LNCAP (cell line): ENCODE results near the gene IL13.

Experiments used
- TF ChIP-seq, protein P1 (sequence below): fragments of 450-650 bp; IDR thresholded peaks from 2 replicates; pipeline ENCODE4 v1.5.1; 2017; ENCODE audit warnings: mild to moderate bottlenecking

Gene IL13

DNA sequence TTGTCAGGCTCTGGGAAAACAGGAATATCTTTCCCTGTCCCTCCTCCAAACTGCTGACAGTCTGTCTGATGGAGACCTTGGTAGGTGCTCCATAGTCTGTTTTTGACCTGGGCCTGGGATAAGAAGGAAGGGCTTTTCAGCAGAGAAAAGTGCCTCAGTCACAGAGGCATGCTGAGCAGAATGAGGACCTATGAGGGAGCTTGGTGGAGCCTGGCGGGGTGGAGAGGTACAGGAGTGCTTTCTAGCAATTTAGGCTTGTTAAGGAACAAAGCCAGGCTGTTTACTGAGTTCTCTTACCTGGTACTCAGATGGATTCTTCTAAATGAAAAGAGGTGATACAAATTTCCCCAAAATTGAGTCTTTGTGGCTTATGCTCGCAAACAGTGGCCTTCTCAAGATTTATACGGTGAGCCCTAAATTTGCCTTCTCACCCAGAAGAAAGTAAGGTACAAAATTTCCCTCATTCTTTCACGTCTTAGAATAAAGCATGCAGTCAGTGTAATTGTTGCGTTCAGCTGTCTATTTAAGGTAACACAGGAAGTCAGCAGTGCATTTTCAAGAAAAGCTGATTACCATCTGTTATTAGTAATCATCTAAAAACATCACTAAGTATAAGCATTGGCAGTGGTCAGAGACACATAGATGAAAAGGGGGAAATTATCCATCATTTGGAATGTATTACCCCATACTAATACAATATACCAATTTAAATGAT, 28.6 kb upstream of the IL13 start:
- TF ChIP-seq, protein P1, sequence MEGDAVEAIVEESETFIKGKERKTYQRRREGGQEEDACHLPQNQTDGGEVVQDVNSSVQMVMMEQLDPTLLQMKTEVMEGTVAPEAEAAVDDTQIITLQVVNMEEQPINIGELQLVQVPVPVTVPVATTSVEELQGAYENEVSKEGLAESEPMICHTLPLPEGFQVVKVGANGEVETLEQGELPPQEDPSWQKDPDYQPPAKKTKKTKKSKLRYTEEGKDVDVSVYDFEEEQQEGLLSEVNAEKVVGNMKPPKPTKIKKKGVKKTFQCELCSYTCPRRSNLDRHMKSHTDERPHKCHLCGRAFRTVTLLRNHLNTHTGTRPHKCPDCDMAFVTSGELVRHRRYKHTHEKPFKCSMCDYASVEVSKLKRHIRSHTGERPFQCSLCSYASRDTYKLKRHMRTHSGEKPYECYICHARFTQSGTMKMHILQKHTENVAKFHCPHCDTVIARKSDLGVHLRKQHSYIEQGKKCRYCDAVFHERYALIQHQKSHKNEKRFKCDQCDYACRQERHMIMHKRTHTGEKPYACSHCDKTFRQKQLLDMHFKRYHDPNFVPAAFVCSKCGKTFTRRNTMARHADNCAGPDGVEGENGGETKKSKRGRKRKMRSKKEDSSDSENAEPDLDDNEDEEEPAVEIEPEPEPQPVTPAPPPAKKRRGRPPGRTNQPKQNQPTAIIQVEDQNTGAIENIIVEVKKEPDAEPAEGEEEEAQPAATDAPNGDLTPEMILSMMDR: no peak

DNA sequence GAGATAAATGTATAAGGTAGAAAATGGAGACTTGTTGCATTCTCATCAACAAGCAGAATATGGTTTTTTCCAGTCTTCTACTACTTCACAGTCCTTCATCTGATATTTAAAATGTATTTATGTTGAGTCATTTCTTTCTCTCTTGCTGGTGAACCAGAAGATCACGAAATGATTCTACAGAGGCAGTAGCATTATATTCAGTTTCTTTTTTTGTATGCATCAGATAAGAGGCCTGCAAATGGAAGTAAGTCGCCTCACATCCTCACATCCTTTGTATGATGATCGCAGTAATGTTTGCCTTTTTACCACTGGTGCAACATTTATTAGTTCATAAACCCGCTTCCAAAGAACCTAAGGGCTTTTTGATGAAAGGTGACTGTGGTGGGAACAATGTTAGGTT, 22.1 kb upstream of the IL13 start:
- TF ChIP-seq, protein P1: no peak

- TF ChIP-seq, protein P1: no peak
Observed at GRCh38 chr5:132637241-132637640, 20.7 kb upstream of the IL13 start.

DNA sequence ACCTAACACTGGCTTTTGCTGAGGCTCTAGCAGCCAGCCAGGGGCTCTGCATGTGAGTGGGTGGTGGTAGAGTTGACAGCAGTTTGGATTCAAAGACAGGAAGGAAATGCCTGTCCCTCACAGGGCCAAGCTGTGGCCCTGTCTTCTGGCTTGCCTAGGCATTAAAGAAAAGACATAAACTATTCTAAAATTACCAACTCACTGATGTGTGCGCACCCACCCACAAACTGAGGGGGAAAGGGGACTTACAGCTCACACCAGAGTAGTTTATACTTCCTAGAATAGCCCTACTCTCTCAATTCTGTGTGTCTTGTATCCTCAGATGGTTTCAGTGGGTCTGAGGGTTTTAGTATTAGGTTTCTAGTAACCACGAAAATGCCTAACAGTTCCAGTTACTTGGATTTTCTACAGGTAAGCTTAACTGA, 18.3 kb upstream of the IL13 start:
- TF ChIP-seq, protein P1: no peak

DNA sequence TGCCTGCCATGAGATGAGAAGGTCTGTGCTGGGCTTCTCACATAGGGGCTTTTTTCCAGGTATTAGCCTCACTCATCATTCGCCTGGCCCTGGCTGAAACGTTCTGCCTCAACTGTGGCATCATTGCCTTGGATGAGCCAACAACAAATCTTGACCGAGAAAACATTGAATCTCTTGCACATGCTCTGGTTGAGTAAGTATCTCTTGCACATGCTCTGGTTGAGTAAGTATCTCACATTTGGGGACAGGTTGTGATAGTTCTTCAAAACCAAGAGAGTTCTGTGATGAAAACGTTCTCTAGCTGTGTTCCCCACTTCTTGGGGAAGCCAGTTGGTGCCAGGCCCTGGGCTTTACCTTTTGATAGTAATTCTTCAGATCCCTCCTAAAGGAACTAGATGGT, 17.4 kb upstream of the IL13 start:
- TF ChIP-seq, protein P1: no peak

GRCh38 chr5:132641241-132641723, 16.7 kb upstream of the IL13 start:
- TF ChIP-seq, protein P1: no peak

DNA sequence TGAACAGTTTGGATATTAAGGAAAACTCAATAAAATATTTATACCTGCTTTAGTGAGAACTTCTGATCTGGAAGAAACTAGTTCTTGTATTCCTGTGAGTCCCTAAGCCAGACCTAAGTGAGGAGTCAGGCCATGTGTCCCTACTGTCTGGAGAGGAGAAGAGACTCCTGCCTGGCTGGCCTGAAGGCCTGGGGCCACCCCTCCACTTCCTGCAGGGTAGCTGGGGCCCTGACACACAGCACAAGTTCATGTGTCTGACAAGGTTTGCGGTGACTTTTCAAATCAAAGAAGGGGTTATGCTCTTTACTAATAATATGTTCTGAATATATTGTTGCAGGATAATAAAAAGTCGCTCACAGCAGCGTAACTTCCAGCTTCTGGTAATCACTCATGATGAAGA, 16.1 kb upstream of the IL13 start:
- TF ChIP-seq, protein P1: no peak

DNA sequence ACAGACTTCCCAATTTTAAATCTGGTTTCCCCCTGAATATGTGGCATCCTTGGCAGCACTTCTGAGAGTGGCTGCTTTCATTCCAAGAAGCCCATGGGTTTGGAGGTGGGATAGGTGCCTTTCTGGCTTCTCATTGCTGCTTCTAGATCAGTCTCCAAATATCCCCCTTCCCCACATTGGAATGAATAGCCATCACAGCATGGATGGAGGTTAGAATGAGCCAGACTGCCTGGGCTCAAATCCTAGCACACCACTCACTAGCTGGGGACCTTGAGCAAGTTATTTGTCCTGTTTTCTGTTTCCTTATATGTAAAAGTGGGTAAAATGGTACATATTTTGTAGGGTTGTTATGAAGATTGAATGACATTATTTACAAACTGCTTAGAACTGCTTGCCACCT, 13.8 kb upstream of the IL13 start:
- TF ChIP-seq, protein P1: no peak
